Activated B cell treated with CpG ODN at 0.5 μM for 24 hours (primary cell): ENCODE results near the gene ANO3. TPM values are rescaled to one million over a fixed set of nuclear protein-coding genes. Genes with fewer than 3 reads are reported as not detected.

Experiments used
- ATAC-seq: fragments of 200-7000 bp; cut with Tn5 transposase; one replicate; pipeline ENCODE4 v1.10.0; 2021; ENCODE audit warnings: low read depth, mild to moderate bottlenecking, moderate library complexity
- CTCF ChIA-PET: fragments of 350-600 bp; sonication (Branson Sonifier 250); formaldehyde crosslinking; loops from one replicate; lab custom pipeline; 2021; ENCODE audit warnings: antibody characterized with exemption; lab: Charles Lee
- POLR2A ChIA-PET: fragments of 350-600 bp; sonication (Branson Sonifier 250); formaldehyde crosslinking; loops from one replicate; lab custom pipeline; 2021; ENCODE audit warnings: antibody characterized with exemption; lab: Charles Lee
- DNase-seq: peaks from one replicate; pipeline ENCODE4 v3.0.0; 2022
- H3K27ac Mint-ChIP-seq: one replicate; pipeline ENCODE4 v1.8.0; 2020; ENCODE audit warnings: mixed read lengths
- H3K27me3 Mint-ChIP-seq: one replicate; pipeline ENCODE4 v1.8.0; 2021; ENCODE audit warnings: mixed read lengths
- H3K36me3 Mint-ChIP-seq: one replicate; pipeline ENCODE4 v1.8.0; 2021; ENCODE audit warnings: low read depth, mixed read lengths
- H3K4me1 Mint-ChIP-seq: one replicate; pipeline ENCODE4 v1.8.0; 2021; ENCODE audit warnings: mixed read lengths
- H3K4me3 Mint-ChIP-seq: one replicate; pipeline ENCODE4 v1.8.0; 2020; ENCODE audit warnings: mild to moderate bottlenecking, mixed read lengths
- H3K9me3 Mint-ChIP-seq: one replicate; pipeline ENCODE4 v1.8.0; 2020; ENCODE audit warnings: mixed read lengths
- intact Hi-C: fragments of 100-400 bp; cut with micrococcal nuclease; formaldehyde crosslinking; loops from one replicate; pipeline ENCODE4 v1.15.1; 2024
- total RNA-seq: library from RNA; stranded (reverse); gene quantifications from 2 replicates; pipeline ENCODE4 v1.2.3, GENCODE V29; 2022
- TF ChIP-seq, protein P1 (sequence below): fragments of 200-600 bp; IDR thresholded peaks from one replicate; pipeline ENCODE4 v1.8.0; 2022; ENCODE audit warnings: antibody characterized with exemption, mild to moderate bottlenecking

The ANO3 gene
- total RNA-seq, 1 donor from 2014 or later = not detected

DNA sequence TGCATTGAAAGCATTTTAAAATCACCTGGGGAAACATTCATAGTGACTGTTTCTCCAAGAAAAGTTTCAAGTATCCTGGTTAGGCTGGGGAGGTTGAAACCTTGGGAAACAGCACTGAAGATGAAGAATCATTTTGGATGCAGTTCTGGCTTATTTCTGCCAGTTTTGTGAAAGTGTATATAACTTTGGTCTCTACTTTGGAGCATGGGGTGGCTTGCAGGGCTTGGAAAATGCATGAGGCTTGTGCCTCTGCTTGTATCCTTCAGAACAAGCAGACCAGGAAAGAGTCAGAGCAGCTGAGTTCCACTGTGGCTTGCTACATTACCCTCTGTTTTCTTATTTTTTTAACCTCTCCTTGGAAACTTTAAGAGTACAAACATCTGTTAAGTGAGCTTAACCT, 370.5 kb downstream of the ANO3 start:
- TF ChIP-seq, protein P1, sequence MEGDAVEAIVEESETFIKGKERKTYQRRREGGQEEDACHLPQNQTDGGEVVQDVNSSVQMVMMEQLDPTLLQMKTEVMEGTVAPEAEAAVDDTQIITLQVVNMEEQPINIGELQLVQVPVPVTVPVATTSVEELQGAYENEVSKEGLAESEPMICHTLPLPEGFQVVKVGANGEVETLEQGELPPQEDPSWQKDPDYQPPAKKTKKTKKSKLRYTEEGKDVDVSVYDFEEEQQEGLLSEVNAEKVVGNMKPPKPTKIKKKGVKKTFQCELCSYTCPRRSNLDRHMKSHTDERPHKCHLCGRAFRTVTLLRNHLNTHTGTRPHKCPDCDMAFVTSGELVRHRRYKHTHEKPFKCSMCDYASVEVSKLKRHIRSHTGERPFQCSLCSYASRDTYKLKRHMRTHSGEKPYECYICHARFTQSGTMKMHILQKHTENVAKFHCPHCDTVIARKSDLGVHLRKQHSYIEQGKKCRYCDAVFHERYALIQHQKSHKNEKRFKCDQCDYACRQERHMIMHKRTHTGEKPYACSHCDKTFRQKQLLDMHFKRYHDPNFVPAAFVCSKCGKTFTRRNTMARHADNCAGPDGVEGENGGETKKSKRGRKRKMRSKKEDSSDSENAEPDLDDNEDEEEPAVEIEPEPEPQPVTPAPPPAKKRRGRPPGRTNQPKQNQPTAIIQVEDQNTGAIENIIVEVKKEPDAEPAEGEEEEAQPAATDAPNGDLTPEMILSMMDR = no peak
- Mint-ChIP-seq H3K4me1 (no peaks in the 10 kb centered on the region), H3K9me3 (no peaks in the 10 kb centered on the region), H3K36me3 (no peaks in the 10 kb centered on the region), H3K27ac (no peak overlapping the region), H3K4me3 (no peak overlapping the region), H3K27me3 (no peaks in the 10 kb centered on the region)
- intact Hi-C loops = no loop called here
- ChIA-PET CTCF (no interaction called here), POLR2A (no interaction called here)
- no peak for ATAC-seq
- DNase-seq = no peak

DNA sequence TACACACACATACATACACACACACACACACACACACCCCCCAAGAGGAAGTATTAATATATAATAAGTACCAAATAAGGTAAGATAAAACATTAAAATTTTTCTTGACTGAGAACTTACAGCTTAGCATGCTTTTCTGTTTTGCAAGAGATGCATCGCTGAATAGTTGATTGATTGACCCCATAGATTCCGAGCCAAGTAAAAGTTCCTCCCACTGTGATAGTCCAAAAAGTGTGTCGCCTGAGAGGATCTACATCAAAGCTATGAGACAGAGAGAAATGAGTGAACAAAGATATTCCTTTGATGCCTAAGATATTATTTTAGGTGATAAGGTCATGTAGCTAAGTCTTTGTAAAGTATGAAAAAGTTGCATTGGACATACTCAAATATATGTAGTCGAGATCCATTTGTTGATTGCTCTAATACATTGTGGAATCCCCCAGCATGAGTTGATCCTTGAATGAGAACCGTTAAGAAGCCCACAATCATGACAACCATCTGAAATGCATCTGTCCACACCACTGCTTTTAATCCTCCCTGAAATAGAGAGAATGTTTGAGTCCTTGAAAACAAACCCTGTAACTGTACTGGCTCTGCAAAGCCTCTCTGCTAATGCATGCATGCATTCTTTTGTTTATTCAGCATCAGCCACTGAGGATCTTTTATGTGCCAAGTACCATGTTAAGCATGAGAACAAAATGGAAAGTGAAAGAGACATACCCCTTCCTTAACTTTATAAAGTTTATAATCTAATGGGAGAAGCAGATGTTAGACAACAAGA, 371.7 kb downstream of the ANO3 start:
- no peak for ATAC-seq
- TF ChIP-seq, protein P1 = no peak
- CTCF ChIA-PET = no interaction called here
- H3K4me3 Mint-ChIP-seq = no peak overlapping the region
- no peaks in the 10 kb centered on the region for H3K36me3 Mint-ChIP-seq
- no peaks in the 10 kb centered on the region for H3K9me3 Mint-ChIP-seq
- H3K27me3 Mint-ChIP-seq = no peaks in the 10 kb centered on the region
- no peaks in the 10 kb centered on the region for H3K4me1 Mint-ChIP-seq
- no peak overlapping the region for H3K27ac Mint-ChIP-seq
- POLR2A ChIA-PET = no interaction called here
- intact Hi-C loops = no loop called here
- DNase-seq = no peak

DNA sequence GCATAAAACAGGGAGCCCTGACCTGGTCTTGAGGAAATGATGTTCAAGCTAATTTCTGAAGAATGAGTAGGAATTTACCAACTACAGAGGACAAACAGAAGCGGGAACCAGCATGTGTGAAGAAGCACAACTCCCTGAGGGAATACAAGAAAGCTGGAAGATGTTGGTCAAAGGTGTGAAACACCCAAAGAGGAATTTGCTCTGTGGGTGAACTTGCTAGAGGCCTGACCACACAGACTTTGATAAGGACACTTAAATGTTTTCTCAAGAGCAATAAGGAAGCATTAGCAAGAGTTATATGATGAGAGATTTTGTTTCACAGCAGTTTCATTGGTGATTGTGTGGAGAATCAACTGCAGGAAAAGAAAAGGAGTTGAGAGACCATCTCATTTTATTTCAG, 372.3 kb downstream of the ANO3 start:
- Mint-ChIP-seq H3K4me1 (no peaks in the 10 kb centered on the region), H3K27me3 (no peaks in the 10 kb centered on the region), H3K9me3 (no peaks in the 10 kb centered on the region), H3K36me3 (no peaks in the 10 kb centered on the region), H3K4me3 (no peak overlapping the region), H3K27ac (no peak overlapping the region)
- DNase-seq = no peak
- ChIA-PET POLR2A (no interaction called here), CTCF (no interaction called here)
- TF ChIP-seq, protein P1 = no peak
- no peak for ATAC-seq
- intact Hi-C loops = no loop called here

DNA sequence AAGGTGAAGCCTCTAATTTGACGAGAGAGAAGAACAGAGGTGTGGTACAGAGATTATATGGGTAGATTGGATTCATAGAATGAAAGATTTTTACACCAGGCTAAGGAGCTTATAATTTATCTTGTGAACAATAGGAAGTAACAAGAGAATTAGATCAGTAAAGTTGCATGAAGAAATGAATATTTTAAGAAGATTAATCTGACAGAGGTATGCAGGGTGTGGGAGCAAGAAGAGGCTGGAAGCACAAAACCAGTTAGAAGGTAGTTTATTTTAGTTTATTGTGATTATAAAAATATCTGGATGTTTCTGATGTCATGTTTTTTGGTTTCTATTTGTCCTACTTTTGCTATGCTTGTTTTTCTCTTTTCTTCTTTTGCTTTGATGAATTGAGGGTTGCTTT, 374.3 kb downstream of the ANO3 start:
- Mint-ChIP-seq H3K36me3 (no peaks in the 10 kb centered on the region), H3K27ac (no peak overlapping the region), H3K4me1 (no peaks in the 10 kb centered on the region), H3K27me3 (no peaks in the 10 kb centered on the region), H3K4me3 (no peak overlapping the region), H3K9me3 (no peaks in the 10 kb centered on the region)
- ChIA-PET CTCF (no interaction called here), POLR2A (no interaction called here)
- no peak for ATAC-seq
- no peak for DNase-seq
- intact Hi-C loops = no loop called here
- TF ChIP-seq, protein P1 = no peak

DNA sequence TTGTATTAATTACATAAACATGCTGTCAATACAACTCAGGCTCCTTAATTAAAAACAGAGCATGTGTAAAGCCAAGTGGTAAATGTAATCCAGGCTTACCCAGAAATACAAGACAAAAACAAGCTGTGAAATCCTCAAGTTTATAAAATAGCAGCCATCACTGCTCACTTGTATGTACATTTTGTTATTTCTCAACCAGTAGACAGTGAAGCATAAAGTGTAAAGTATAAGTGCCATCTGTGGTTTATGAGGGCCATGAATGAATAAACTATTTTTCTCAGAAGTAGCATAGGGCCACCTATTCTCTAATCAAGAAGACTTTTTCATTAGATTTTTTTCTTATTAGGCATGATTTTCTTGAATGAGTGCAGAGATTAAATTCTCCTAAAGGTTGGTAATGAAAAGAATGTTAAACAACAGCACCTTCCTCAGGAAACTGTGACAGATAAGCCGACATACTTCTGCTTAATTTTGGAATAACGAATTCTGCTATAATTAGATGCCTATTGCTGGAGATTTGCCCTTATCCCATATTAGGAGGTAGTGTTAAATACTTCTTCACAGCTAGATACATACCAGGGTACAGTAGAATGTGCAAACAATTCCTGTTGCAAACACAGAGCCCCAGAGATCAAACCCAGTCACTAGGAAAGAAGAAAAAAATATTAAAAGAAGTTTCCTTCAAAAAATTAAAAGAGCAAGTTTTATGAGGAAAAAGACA, 377.0 kb downstream of the ANO3 start:
- Mint-ChIP-seq H3K36me3 (no peaks in the 10 kb centered on the region), H3K9me3 (no peaks in the 10 kb centered on the region), H3K27me3 (no peaks in the 10 kb centered on the region), H3K27ac (no peak overlapping the region), H3K4me3 (no peak overlapping the region), H3K4me1 (no peaks in the 10 kb centered on the region)
- DNase-seq (no peak), ATAC-seq (no peak)
- TF ChIP-seq, protein P1 = no peak
- intact Hi-C loops = no loop called here
- POLR2A ChIA-PET = no interaction called here
- CTCF ChIA-PET = no interaction called here
